ENCODE results near the gene IST1.

The IST1 gene

GRCh38 chr16:71911121-71911520, 15.8 kb downstream of the IST1 start:
- TF ChIP-seq CTCF (IDR thresholded peaks at IDR 0.05; ENCODE audit: low read depth, low read length), result no peak
- TF ChIP-seq POLR2A (IDR thresholded peaks at IDR 0.05; ENCODE audit: extremely low read depth, insufficient read length), result no peak
- no peak for TF ChIP-seq MAX (IDR thresholded peaks at IDR 0.05; ENCODE audit: low read depth, low read length)
- TF ChIP-seq MYC (IDR thresholded peaks at IDR 0.05; ENCODE audit: low read depth, low read length), result no peak
- no peak overlapping the region for H3K4me3 ChIP-seq (ENCODE audit: low read depth, low read length)
- no peak for DNase-seq (ENCODE audit: low read depth)

GRCh38 chr16:71912534-71913275, 17.4 kb downstream of the IST1 start:
- H3K4me3 ChIP-seq (ENCODE audit: low read depth, low read length), result no peak overlapping the region
- no peak for DNase-seq (ENCODE audit: low read depth)
- TF ChIP-seq MAX (IDR thresholded peaks at IDR 0.05; ENCODE audit: low read depth, low read length) (no peak), MYC (IDR thresholded peaks at IDR 0.05; ENCODE audit: low read depth, low read length) (no peak), CTCF (IDR thresholded peaks at IDR 0.05; ENCODE audit: low read depth, low read length) (no peak), POLR2A (IDR thresholded peaks at IDR 0.05; ENCODE audit: extremely low read depth, insufficient read length) (no peak)

GRCh38 chr16:71914802-71915201, 19.5 kb downstream of the IST1 start:
- no peak overlapping the region for H3K4me3 ChIP-seq (ENCODE audit: low read depth, low read length)
- TF ChIP-seq POLR2A (IDR thresholded peaks at IDR 0.05; ENCODE audit: extremely low read depth, insufficient read length) (no peak), MAX (IDR thresholded peaks at IDR 0.05; ENCODE audit: low read depth, low read length) (no peak), MYC (IDR thresholded peaks at IDR 0.05; ENCODE audit: low read depth, low read length) (no peak), CTCF (IDR thresholded peaks at IDR 0.05; ENCODE audit: low read depth, low read length) (no peak)
- DNase-seq (ENCODE audit: low read depth), result no peak

GRCh38 chr16:71915350-71915749, 20.0 kb downstream of the IST1 start:
- TF ChIP-seq MYC (IDR thresholded peaks at IDR 0.05; ENCODE audit: low read depth, low read length) (no peak), CTCF (IDR thresholded peaks at IDR 0.05; ENCODE audit: low read depth, low read length) (no peak), POLR2A (IDR thresholded peaks at IDR 0.05; ENCODE audit: extremely low read depth, insufficient read length) (no peak), MAX (IDR thresholded peaks at IDR 0.05; ENCODE audit: low read depth, low read length) (no peak)
- no peak for DNase-seq (ENCODE audit: low read depth)

GRCh38 chr16:71916397-71916920, 21.1 kb downstream of the IST1 start:
- H3K4me3 ChIP-seq (ENCODE audit: low read depth, low read length), result no peak overlapping the region
- DNase-seq (ENCODE audit: low read depth), result no peak
- no peak for TF ChIP-seq POLR2A (IDR thresholded peaks at IDR 0.05; ENCODE audit: extremely low read depth, insufficient read length)

More at GRCh38 chr16:71915350-71915749, 20.0 kb downstream of the IST1 start:
- H3K4me3 ChIP-seq (ENCODE audit: low read depth, low read length), result no peak overlapping the region

GRCh38 chr16:71917900-71918299, 22.6 kb downstream of the IST1 start:
- TF ChIP-seq MYC (IDR thresholded peaks at IDR 0.05; ENCODE audit: low read depth, low read length) (no peak), POLR2A (IDR thresholded peaks at IDR 0.05; ENCODE audit: extremely low read depth, insufficient read length) (no peak), MAX (IDR thresholded peaks at IDR 0.05; ENCODE audit: low read depth, low read length) (no peak), CTCF (IDR thresholded peaks at IDR 0.05; ENCODE audit: low read depth, low read length) (no peak)
- no peak overlapping the region for H3K4me3 ChIP-seq (ENCODE audit: low read depth, low read length)
- DNase-seq (ENCODE audit: low read depth), result no peak
